LHCN-M2 (cell line): ENCODE measurements around the gene HEG1. TPM values are rescaled to one million over a fixed set of nuclear protein-coding genes. Genes with fewer than 3 reads are reported as not detected.

Source experiments
- DNase-seq: peaks from one replicate; pipeline ENCODE4 v3.0.0-alpha.2; 2012; ENCODE audit warnings: low read depth
- polyA plus RNA-seq: library from polyadenylated mRNA; unstranded; fragments of >200 nt; gene quantifications from one replicate; pipeline ENCODE4 v1.2.1, GENCODE V29; 2012; ENCODE audit warnings: missing spikeins
- total RNA-seq: library from RNA; depleted of rRNA; stranded (reverse); fragments of >200 nt; gene quantifications from 2 replicates; pipeline ENCODE4 v1.2.3, GENCODE V29; 2014; rRNA removed

The HEG1 gene, protein sequence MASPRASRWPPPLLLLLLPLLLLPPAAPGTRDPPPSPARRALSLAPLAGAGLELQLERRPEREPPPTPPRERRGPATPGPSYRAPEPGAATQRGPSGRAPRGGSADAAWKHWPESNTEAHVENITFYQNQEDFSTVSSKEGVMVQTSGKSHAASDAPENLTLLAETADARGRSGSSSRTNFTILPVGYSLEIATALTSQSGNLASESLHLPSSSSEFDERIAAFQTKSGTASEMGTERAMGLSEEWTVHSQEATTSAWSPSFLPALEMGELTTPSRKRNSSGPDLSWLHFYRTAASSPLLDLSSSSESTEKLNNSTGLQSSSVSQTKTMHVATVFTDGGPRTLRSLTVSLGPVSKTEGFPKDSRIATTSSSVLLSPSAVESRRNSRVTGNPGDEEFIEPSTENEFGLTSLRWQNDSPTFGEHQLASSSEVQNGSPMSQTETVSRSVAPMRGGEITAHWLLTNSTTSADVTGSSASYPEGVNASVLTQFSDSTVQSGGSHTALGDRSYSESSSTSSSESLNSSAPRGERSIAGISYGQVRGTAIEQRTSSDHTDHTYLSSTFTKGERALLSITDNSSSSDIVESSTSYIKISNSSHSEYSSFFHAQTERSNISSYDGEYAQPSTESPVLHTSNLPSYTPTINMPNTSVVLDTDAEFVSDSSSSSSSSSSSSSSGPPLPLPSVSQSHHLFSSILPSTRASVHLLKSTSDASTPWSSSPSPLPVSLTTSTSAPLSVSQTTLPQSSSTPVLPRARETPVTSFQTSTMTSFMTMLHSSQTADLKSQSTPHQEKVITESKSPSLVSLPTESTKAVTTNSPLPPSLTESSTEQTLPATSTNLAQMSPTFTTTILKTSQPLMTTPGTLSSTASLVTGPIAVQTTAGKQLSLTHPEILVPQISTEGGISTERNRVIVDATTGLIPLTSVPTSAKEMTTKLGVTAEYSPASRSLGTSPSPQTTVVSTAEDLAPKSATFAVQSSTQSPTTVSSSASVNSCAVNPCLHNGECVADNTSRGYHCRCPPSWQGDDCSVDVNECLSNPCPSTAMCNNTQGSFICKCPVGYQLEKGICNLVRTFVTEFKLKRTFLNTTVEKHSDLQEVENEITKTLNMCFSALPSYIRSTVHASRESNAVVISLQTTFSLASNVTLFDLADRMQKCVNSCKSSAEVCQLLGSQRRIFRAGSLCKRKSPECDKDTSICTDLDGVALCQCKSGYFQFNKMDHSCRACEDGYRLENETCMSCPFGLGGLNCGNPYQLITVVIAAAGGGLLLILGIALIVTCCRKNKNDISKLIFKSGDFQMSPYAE (N-terminal part only)
- 19.9 and 28.0 TPM in 2 replicates for total RNA-seq
- polyA plus RNA-seq, result 29.3 TPM

DNA sequence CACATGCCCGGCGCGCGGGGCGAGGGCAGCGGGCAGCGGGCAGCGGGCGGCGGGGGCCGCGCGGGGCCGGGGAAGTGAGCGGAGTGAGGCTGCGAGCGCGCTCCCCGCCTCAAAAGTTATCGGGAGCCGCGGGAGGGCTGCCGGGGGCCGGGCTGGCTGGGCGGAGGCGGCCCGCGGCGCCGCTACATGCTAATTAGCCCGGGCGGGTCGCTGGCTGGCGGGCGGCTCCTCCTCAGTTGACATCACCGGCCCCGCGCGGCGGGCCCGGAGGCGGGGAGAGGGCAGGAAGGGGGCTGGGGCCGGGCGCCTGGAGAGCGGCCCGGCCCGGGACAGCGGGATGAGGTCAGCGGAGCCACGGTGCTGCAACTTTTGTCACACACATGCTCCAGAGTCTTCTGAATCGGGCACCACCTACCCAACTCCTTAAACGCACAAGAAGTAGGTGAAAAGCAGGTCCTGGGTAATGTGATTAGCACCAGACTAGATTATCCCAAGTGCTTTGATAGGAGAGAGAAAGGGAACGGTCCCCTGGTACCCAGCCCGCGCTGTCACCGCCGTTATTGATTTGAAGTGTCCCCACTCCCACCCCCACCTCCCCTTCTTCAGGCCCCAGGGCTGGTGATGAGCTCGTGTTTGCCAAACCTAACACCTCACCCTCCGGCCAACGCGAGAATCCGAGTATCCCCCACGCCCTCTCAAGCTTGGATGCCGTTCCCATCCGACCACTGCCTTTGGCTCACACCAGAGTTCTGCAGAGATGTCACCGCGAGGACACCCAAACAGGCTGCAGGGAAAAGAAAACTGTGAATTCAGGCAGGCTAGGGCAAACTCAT lies at the start of gene HEG1:
Gene HEG1, minus strand, starts transcription at position 85 of the 833 bp plus-strand sequence. CDS start 107 bp downstream, outside the sequence.
- DNase-seq, result peak; percentile 70

DNA sequence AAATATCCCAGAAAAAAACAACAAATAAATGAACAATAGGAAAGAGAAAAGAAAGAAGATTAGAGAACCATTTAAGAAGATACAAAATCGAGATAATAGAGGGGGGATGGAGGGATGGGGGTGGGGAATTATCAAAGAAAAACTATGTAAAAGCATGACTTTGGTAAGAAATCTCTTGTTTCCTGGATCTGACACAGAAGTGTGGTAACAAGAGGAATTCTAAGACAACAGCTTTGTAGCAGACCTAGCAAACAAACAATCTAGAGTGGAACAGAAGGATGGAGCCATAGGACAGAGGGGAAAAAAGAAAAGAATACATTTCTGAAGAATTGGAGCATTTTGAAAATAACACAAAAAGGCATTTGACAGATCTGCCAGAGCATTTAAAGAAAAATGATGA lies 49.3 kb upstream of the HEG1 start:
- DNase-seq, result no peak

DNA sequence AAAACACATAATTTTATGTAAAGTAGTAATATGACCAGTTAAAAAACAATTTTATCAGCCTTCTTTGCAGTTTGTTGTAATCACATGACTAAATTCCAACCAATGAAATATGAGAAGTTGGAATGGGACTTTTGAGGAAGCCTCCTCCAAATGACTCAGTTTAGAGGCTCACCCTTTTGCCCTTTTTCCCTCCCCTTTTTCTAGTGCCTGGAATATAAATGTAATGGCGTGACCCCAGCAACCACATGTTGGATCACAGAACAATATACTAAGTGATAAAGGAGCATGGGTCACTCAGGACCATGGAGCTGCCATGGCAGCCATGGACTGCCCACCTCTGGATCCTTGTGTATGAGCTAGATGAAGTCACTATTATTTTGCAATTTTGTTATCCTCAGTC lies 48.8 kb upstream of the HEG1 start:
- DNase-seq, result peak; percentile 42

DNA sequence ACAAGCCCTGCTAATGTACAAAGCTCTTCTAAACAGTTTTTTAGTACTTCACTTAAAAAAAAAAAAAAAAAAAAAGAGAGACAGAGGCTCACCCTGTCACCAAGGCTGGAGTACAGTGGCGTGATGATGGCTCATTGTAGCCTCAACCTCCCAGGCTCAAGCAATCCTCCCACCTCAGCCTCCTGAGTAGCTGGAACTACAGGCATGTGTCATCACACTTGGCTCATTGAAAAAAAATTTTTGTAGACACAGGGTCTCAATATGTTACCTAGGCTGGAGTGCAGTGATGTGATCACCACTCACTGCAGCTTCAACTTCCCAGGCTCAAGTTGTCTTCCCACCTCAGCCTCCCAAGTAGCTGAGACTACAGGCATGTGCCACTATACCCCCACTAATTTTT lies 47.6 kb upstream of the HEG1 start:
- no peak for DNase-seq

DNA sequence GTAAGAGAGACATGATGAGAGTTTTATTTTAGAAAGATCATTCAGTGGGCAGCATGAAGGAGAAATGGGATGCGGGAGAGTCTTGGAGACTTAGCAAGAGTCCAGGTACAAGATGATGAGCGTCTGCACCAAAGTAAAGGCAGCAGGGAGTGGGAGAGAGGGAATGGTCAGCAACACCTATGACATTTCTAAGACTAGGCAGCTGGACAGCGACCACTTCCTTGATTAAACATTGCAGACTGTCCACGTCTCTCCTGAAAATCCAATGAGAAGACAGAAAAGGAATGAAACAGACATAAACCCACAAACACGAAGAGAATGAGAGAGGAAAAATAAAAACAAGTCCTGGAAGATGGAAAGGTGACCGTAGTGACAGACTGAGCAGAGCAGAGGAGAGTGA lies 46.7 kb upstream of the HEG1 start:
- no peak for DNase-seq

DNA sequence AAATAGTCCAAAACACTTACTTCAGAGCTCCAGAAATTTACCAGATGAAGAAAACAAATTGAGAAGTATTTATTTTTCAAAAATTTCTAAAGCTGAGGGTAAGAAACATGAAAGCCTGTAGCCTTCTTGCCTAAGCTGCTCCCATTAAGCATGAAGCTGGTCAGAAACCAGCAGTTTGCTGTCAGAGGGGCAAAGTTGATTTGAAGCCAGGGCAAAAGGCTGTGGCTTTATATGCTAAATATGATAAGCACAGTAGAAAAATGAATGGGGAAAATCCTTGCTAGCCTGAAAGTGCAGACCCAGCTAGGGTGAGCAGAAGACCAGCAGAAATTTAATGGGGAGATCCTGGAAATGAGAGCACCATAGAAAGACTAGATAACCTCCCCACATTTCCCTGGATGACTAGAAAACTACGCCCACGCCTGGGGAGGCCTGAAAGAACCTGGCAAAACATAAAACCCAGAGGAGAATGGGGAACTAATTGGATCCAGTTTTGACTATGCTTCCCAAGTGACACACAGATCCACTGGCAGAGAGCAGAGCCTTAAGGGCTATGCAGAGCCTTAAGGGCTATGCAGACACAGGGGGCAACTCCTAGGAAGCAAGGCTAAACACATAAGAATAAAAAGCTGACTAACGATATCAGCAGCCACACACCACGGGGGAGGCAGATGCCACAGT lies 43.0 kb upstream of the HEG1 start:
- no peak for DNase-seq

DNA sequence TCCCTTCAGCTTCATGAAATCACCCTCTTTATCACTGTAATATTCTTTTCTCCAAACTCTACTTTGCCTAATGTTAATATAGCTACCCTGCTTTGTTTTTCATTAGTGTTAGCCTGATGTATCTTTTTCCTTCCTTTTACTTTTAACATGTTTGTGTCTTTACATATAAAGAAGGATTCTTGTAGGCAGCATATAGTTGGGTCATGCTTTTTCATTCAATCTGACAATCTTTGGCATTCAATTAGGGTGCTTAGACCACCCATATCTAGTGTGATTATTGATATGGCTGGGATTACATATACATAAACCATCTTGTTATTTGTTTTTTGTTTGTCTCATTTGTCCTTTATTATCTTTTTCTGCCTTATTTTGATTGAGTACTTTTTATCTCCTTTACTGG lies 34.9 kb upstream of the HEG1 start:
- DNase-seq, result no peak

DNA sequence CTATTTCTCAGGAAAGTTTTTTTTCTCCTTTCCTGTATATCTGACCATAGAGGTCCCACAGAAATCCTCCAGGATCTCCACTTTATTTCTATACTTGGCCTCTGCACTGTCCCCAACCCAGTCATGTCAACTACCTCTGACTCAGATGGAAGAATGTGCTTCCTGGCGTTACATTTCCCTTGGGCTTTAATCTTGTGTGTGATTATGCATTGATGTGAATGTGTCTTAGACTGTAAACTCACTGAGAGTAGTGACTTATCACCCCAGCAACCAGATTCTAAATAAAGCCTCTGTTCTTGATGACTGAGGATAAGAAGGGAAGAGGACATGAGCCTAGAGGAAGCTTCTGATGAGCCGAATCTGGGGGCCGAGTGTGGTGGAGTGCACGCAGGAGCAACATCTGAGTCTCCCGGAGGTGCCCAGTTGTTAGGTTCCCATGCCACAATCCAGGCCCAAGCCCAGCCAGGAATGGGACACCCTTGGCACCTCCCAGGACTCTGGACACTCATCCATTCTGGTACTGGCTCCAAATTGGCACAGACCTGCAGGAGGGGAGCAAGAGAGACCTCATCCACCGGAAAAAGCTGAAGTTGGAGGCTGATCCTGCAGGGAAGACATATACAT lies 32.1 kb upstream of the HEG1 start:
- peak; percentile 86 for DNase-seq

DNA sequence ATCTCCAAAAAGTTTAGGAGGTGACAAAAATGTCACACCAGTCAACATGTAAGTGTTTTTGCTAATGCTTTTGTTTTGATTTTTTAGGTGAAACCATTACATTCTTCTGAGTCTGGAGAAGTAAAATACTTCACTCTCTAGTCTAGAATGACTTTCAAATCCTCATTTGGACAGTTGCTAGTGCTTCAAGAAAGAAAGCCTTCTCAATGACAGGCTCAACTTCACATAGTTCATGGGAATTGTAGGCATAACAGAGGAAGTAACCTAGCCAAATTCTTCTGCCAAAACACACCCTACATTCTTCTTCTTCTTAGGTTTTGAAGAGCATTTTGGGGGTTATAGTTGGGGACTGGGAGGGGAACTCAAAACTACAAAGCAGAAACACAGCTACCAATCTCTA lies 29.4 kb upstream of the HEG1 start:
- DNase-seq, result no peak

DNA sequence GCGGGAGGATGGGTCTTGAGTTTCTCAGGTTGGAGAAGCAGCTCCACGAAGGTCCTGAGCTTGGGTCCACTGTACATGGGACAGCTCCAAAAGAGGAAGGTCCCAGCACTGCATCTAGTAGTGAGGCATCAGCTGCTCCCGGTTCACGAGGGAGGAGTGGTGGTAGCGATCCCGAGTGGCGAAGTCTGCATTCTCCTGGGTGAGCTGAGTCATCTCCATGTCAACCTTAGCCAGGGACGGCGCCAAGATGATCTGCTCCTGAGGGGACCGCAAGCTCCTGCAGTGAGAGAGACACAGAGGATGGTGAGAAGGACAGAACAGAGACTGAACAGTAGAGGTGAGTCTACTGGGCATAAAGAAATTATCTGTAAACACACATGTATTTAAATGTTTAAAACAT lies 28.0 kb upstream of the HEG1 start:
- DNase-seq, result no peak

DNA sequence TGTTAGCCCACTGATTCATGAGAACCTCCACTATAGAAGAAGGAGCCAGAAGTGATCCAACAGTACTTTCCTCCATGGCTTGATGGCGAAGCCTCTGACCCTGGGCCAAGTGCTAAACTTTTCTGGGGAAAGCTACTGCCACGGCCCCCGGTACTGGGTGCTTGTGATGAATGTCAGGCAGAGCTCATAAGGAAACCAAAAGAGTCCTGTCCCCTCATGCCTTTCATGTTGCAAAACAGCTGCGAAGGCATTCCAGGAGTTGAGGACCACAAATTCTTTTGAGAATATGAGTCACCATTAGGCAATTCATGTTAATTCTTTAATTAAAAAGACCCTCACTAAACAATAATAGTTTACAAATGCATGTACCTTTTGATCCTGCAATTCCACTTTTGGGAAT lies 26.5 kb upstream of the HEG1 start:
- DNase-seq, result peak; percentile 73

DNA sequence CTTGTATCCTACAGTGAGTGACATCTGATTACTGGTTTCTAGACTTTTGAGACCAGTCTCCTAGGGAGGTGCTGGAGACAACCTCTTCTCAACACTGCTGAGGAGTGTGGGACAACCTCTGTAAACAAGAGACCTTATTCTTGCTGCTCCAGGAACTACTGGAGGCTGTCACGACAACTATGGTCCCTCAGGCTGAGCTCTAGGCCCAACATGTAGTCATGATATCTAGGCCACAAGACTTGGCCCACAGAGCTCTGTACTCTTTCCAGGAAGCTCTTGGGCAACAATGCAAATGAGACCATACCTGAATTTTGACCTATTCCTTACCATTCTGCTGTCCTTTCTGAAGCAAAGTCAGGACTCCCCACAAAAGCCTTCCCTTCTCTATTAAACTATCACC lies 24.3 kb upstream of the HEG1 start:
- DNase-seq, result no peak

DNA sequence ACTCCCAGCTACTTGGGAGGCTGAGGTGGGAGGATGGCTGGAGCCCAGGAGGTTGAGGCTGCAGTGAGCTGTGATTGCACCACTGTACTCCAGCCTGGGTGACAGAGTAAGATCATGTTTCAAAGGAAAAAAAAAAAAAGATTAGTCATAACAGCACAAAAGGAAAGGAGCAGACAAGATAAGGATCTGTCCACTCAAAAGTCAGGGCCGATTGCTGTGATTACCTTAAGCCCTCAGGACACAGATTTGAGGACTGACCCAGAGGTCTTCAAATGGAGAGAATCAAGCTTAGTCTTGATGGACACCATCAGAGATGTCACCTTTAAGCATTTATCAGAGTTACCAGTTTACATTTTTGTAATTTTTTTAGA lies 23.9 kb upstream of the HEG1 start:
- peak; percentile 34 for DNase-seq

DNA sequence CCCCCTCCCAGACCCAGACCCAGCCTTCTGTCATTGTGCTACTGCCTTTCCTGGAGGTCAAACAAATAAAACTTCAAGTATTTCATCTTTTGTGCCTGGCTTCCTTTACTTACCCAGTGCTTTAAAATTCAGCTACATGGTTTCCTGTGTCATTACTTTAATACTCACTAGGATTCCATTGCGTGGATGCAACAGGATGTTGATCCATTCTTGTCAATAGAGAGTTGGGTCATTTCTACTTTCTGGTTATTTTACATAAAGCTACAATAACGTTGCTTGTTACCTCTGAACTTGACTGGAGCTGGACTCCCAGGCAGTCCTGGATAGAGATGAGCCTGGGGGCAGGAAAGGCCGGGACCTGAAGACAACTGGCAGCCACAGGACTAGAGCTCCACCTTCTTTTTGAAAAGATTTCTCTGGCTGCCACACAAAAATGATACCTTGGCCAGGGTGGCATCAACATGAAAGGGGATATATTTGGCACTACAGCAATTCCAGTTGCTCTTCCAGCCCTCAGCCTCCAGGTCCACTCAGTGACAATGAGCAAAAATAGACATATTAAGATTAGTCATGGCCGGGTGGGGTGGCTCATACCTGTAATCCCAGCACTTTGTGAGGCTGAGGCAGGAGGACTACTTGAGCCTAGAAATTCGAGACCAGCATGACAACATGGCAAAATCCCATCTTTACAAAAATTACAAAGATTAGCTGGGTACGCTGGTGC lies 23.3 kb upstream of the HEG1 start:
- no peak for DNase-seq

DNA sequence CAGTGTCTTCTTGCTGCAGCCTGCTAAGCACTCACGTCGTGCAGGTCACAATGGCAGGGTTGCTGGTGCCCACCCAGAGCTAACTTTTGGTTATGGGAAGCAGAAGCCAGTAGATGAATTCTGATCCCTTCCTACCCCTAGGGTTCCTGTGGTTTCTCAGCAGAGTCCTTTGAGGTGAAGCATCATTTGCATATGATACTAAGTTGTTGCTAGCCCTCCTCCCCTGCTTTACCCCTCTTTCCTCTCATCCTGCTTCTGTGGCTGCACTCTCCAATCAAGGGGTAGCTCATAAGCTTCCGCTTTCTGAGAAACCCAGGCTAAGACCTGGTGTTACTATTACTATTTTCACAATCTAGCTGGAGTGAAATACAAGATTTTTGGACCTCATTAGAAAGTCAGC lies 22.1 kb upstream of the HEG1 start:
- DNase-seq, result no peak

DNA sequence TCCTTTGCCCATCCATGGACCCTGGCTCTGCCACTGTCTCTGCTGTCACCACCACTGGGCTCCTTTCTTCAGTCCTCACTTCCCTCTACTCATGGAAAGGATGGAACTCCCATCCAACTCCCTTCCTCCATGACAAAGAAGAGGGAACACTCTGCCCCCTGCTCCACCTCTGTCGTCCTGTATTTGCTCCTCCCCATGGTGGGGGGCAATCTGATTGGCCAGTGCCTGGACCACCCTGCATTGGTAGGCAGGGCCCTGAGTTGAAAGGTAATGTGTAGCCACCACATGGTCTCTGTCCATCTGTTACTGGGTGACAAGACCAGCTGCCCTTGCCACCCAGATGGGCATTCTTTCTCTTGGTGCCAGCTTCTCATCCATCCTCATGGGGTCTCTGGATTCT lies 20.7 kb upstream of the HEG1 start:
- DNase-seq, result no peak

DNA sequence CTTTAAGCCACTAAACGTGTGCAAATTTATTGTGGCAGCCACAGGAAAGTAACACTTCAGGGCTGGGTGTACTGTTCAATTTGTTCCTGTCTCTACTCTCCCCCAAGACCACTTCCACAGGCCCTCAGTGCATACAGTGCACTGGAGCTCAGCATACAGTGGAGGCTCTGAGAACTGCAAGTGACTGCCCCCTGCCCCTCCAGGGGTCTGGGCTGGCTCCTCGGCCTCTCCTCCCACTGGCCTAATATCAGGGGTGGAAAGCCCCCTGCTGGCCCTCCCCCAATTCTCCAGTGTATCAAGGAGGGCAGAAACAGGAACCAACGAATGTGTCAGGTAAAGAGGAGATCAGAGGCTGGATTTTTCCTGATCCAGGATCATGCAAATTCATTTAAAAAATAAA lies 19.9 kb upstream of the HEG1 start:
- no peak for DNase-seq

DNA sequence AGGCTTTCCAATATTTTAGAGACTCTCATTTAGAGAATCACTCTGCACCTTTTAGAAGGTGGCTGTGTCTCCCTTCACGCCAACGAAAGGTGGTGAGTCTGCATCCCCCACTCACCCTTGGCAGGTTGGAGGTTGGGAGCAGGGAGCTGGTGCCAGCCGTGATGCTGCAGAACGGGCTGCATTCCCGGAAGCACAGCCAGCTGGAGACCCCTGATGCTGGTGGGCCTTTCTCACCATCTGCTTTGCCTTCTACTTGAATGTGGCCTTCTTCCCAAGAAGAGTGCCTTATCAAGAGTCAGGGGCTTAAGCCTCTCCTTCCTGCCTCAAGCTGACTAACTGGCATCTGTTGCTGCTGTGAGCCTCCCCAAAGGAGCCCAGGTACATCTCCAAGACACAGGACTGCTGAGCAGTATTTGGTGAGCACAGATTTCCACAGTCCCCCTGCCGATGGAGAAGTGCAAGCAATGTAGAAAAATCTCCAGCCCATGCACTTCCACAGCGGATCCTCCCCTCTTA lies 17.7 kb upstream of the HEG1 start:
- DNase-seq, result no peak
